ENCODE results near the gene ASTN2.

DNA sequence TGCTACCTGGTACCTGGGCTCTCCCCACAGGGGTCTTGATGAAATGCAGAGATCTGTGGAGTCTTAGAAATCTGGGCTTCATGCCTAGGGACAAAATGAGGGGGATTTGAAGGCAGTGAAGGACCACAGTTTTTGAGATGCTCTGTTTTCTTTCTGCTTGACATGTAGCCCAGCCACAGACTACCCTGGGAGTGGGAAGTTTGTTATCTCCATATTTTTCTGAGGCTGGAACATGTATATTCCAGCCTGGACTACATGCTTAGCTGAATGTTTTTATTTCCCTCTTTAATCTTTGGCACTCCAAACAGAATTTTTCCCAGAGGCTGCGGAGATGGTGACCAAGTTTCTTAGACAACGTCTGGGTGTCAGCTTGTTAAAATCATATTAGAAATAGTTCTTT is 1008.4 kb downstream of the ASTN2 start:
- TF ChIP-seq, protein P1, sequence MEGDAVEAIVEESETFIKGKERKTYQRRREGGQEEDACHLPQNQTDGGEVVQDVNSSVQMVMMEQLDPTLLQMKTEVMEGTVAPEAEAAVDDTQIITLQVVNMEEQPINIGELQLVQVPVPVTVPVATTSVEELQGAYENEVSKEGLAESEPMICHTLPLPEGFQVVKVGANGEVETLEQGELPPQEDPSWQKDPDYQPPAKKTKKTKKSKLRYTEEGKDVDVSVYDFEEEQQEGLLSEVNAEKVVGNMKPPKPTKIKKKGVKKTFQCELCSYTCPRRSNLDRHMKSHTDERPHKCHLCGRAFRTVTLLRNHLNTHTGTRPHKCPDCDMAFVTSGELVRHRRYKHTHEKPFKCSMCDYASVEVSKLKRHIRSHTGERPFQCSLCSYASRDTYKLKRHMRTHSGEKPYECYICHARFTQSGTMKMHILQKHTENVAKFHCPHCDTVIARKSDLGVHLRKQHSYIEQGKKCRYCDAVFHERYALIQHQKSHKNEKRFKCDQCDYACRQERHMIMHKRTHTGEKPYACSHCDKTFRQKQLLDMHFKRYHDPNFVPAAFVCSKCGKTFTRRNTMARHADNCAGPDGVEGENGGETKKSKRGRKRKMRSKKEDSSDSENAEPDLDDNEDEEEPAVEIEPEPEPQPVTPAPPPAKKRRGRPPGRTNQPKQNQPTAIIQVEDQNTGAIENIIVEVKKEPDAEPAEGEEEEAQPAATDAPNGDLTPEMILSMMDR (IDR thresholded peaks at IDR 0.05; ENCODE audit: low read length): no peak
- TF ChIP-seq EZH2phosphoT487 (IDR thresholded peaks at IDR 0.05; ENCODE audit: low read length): no peak

All from MM.1S (cell line).